Thyroid gland (tissue), 4 donors: Measurements from ENCODE around the gene ADAMTS17. TPM values are rescaled to one million over a fixed set of nuclear protein-coding genes. Genes with fewer than 3 reads are reported as not detected.

ENCODE experiments used
- DNase-seq, 2 donors: peaks; one replicate each; pipeline ENCODE4 v3.0.0-alpha.2; 2019
- H3K27ac ChIP-seq, 3 donors: fragments of 200-600 bp; sonication (generic); 1 replicate in 2 of 3; 2 replicates in 1 of 3; pipeline ENCODE4 v1.5.1; 2016 to 2019; ENCODE audit warnings: mild to moderate bottlenecking in 1 of 3, moderate library complexity in 1 of 3
- H3K27me3 ChIP-seq: fragments of 200-600 bp; sonication (generic); one replicate; pipeline ENCODE4 v1.5.1; 2019
- H3K36me3 ChIP-seq, 2 donors: fragments of 200-600 bp; sonication (generic); one replicate each; pipeline ENCODE4 v1.5.1; 2016 to 2019
- H3K4me1 ChIP-seq, 2 donors: fragments of 200-600 bp; sonication (generic); one replicate each; pipeline ENCODE4 v1.5.1; 2017 to 2019
- H3K4me3 ChIP-seq, 3 donors: fragments of 200-600 bp; sonication (generic); replicated peaks in 1 of 3; 1 replicate in 2 of 3; 2 replicates in 1 of 3; pipeline ENCODE4 v1.5.1; 2016; ENCODE audit warnings: mild to moderate bottlenecking in 1 of 3
- H3K9me3 ChIP-seq: fragments of 200-600 bp; sonication (generic); one replicate; pipeline ENCODE4 v1.5.1; 2017
- CTCF ChIP-seq, 6 experiments: fragments of 200-600 bp in 3 of 6; fragments of 450-650 bp in 3 of 6; sonication (generic) in 3 of 6; IDR thresholded peaks; one replicate each; pipeline ENCODE4 v1.5.1; 2016 to 2019; ENCODE audit warnings: antibody characterized with exemption in 6 of 6, mild to moderate bottlenecking in 2 of 6, inconsistent platforms in 1 of 6, moderate library complexity in 1 of 6
- POLR2A ChIP-seq, 2 donors: fragments of 450-650 bp; IDR thresholded peaks; one replicate each; pipeline ENCODE4 v1.6.1; 2017; ENCODE audit warnings: antibody characterized with exemption in 2 of 2, mild to moderate bottlenecking in 2 of 2, moderate library complexity in 1 of 2
- WGBS, 2 donors: methylation state at CpG; one replicate each; pipeline ENCODE4 v1.1.5; 2017; 5-methylcytosine and 5-hydroxymethylcytosine counted together
- intact Hi-C: fragments of 100-400 bp; cut with DNase I; formaldehyde crosslinking; loops from one replicate; pipeline ENCODE4 v1.15.1; 2023
- total RNA-seq, 4 donors: library from RNA; depleted of rRNA; stranded (reverse); fragments of >200 nt; gene quantifications; one replicate each; pipeline ENCODE4 v1.2.3, GENCODE V29; 2016

The ADAMTS17 gene
- total RNA-seq, 4 donors from 2014 or later, result 3.5 to 667 (median 5.3) TPM

- H3K36me3 ChIP-seq, result no peaks in the 10 kb centered on the region
- DNase-seq, result no peak
These were observed 323.6 kb downstream of the ADAMTS17 start for GRCh38 chr15:100018191-100018590.

GRCh38 chr15:100017140-100017539 lies 324.6 kb downstream of the ADAMTS17 start:
- Histone ChIP-seq H3K36me3 (no peaks in the 10 kb centered on the region), H3K27ac (no peak overlapping the region), H3K27me3 (no peaks in the 10 kb centered on the region), H3K4me3 (no peak overlapping the region), H3K4me1 (no peaks in the 10 kb centered on the region), H3K9me3 (no peaks in the 10 kb centered on the region)
- TF ChIP-seq POLR2A (IDR thresholded peaks at IDR 0.05), result no peak
- no peak for TF ChIP-seq CTCF (IDR thresholded peaks at IDR 0.05)
- intact Hi-C loops, result no loop called here
- 87 to 90% methylated on average over 5 to 6 of the region's 7 CpGs for WGBS, 2 donors
- no peak for DNase-seq

More at GRCh38 chr15:100018191-100018590, 323.6 kb downstream of the ADAMTS17 start:
- intact Hi-C loops, result no loop called here
- Histone ChIP-seq H3K27me3 (no peaks in the 10 kb centered on the region), H3K9me3 (no peaks in the 10 kb centered on the region), H3K4me3 (no peak overlapping the region), H3K27ac (no peak overlapping the region), H3K4me1 (no peaks in the 10 kb centered on the region)
- TF ChIP-seq POLR2A (IDR thresholded peaks at IDR 0.05) (no peak), CTCF (IDR thresholded peaks at IDR 0.05) (no peak)
- WGBS, 2 donors, result 84 to 93% methylated on average over 4 of the region's 4 CpGs

- no peak for TF ChIP-seq POLR2A (IDR thresholded peaks at IDR 0.05)
- no peak for TF ChIP-seq CTCF (IDR thresholded peaks at IDR 0.05)
- H3K27me3 ChIP-seq, result no peaks in the 10 kb centered on the region
- no peak overlapping the region for H3K27ac ChIP-seq
- no peaks in the 10 kb centered on the region for H3K36me3 ChIP-seq
- no peak overlapping the region for H3K4me3 ChIP-seq
- no peaks in the 10 kb centered on the region for H3K4me1 ChIP-seq
- DNase-seq, result no peak
- no peaks in the 10 kb centered on the region for H3K9me3 ChIP-seq
- 86 to 93% methylated on average over 3 of the region's 3 CpGs for WGBS, 2 donors
- intact Hi-C loops, result no loop called here
These were observed 325.1 kb downstream of the ADAMTS17 start for GRCh38 chr15:100016632-100017031.

GRCh38 chr15:100011235-100011634 lies 330.5 kb downstream of the ADAMTS17 start:
- no peaks in the 10 kb centered on the region for H3K4me1 ChIP-seq
- no peaks in the 10 kb centered on the region for H3K36me3 ChIP-seq
- no peaks in the 10 kb centered on the region for H3K27me3 ChIP-seq
- 86 to 89% methylated on average over 1 of the region's 1 CpG for WGBS, 2 donors
- no peak overlapping the region for H3K27ac ChIP-seq
- intact Hi-C loops, result no loop called here
- DNase-seq, result no peak
- no peak overlapping the region for H3K4me3 ChIP-seq
- no peaks in the 10 kb centered on the region for H3K9me3 ChIP-seq
- TF ChIP-seq POLR2A (IDR thresholded peaks at IDR 0.05) (no peak), CTCF (IDR thresholded peaks at IDR 0.05) (no peak)

- WGBS, 2 donors, result 95 to 99% methylated on average over 7 of the region's 7 CpGs
- H3K27me3 ChIP-seq, result no peaks in the 10 kb centered on the region
- no peak overlapping the region for H3K27ac ChIP-seq
- TF ChIP-seq CTCF (IDR thresholded peaks at IDR 0.05), result no peak
- no peaks in the 10 kb centered on the region for H3K36me3 ChIP-seq
- H3K4me3 ChIP-seq, result no peak overlapping the region
- H3K4me1 ChIP-seq, result no peaks in the 10 kb centered on the region
- H3K9me3 ChIP-seq, result no peaks in the 10 kb centered on the region
- no peak for DNase-seq
- intact Hi-C loops, result no loop called here
These were observed 332.4 kb downstream of the ADAMTS17 start for GRCh38 chr15:100009372-100009771.
